Mesenchymal stem cell (in vitro differentiated cells and primary cell): ENCODE measurements around the gene CCAR1.
"Not testable (repeated sequence)": the region's sequence is repeated elsewhere in the genome, so short reads cannot be mapped to it uniquely, and the experiment has no call there.

ENCODE experiments used
- DNase-seq: peaks from one replicate; pipeline ENCODE4 v3.0.0-alpha.2; 2013
- H2AFZ ChIP-seq: one replicate; pipeline ENCODE4 v1.6.1; 2013; ENCODE audit warnings: low read depth, mild to moderate bottlenecking, control low read depth, inconsistent platforms, low read length, moderate library complexity
- H2AK5ac ChIP-seq: 2 replicates; pipeline ENCODE4 v1.6.1; 2013; ENCODE audit warnings: low read length, moderate library complexity, mild to moderate bottlenecking, inconsistent platforms; ENCODE audit not compliant: severe bottlenecking
- H2BK120ac ChIP-seq: one replicate; pipeline ENCODE4 v1.6.1; 2013; ENCODE audit warnings: low read depth, mild to moderate bottlenecking, inconsistent platforms, low read length, moderate library complexity
- H2BK12ac ChIP-seq, 2 experiments: one replicate each; pipeline ENCODE4 v1.6.1; 2013; ENCODE audit warnings: inconsistent platforms in 2 of 2, low read length in 2 of 2, mild to moderate bottlenecking in 2 of 2, moderate library complexity in 2 of 2, control low read depth in 1 of 2
- H2BK15ac ChIP-seq: one replicate; pipeline ENCODE4 v1.6.1; 2013; ENCODE audit warnings: mild to moderate bottlenecking, low read depth, inconsistent platforms; ENCODE audit not compliant: poor library complexity, severe bottlenecking
- H2BK5ac ChIP-seq: 2 replicates; pipeline ENCODE4 v1.6.1; 2013; ENCODE audit warnings: low read depth, mild to moderate bottlenecking, low read length, control low read depth, inconsistent platforms; ENCODE audit not compliant: poor library complexity, severe bottlenecking
- H3K14ac ChIP-seq, 2 experiments: one replicate each; pipeline ENCODE4 v1.6.1; 2013; ENCODE audit warnings: inconsistent platforms in 2 of 2, low read length in 2 of 2, control low read depth in 1 of 2, mild to moderate bottlenecking in 1 of 2, moderate library complexity in 1 of 2
- H3K18ac ChIP-seq, 2 experiments: one replicate each; pipeline ENCODE4 v1.6.1; 2013; ENCODE audit warnings: inconsistent platforms in 2 of 2, low read length in 2 of 2, control low read depth in 1 of 2, low read depth in 1 of 2, mild to moderate bottlenecking in 1 of 2
- H3K23ac ChIP-seq, 2 experiments: one replicate each; pipeline ENCODE4 v1.6.1; 2013; ENCODE audit warnings: inconsistent platforms in 2 of 2, low read length in 2 of 2, mild to moderate bottlenecking in 2 of 2, moderate library complexity in 2 of 2, control low read depth in 1 of 2
- H3K27ac ChIP-seq: 2 replicates; pipeline ENCODE4 v1.5.1; 2013; ENCODE audit warnings: mild to moderate bottlenecking, moderate library complexity, low read length, control low read depth, inconsistent platforms; ENCODE audit not compliant: poor library complexity, severe bottlenecking
- H3K27me3 ChIP-seq, 2 experiments: 2 replicates each; pipeline versions ENCODE4 v1.6.1 to v1.7.0; 2013; ENCODE audit warnings: low read length in 2 of 2, mild to moderate bottlenecking in 2 of 2, moderate library complexity in 2 of 2, control low read depth in 1 of 2, inconsistent platforms in 1 of 2; ENCODE audit not compliant: control insufficient read depth in 1 of 2, insufficient read depth in 1 of 2
- H3K36me3 ChIP-seq, 2 experiments: 2 replicates each; pipeline versions ENCODE4 v1.6.1 to v1.7.0; 2013; ENCODE audit warnings: low read length in 2 of 2, control low read depth in 1 of 2, inconsistent platforms in 1 of 2, low read depth in 1 of 2, mild to moderate bottlenecking in 1 of 2; ENCODE audit not compliant: insufficient read depth in 2 of 2, control insufficient read depth in 1 of 2
- H3K4ac ChIP-seq, 2 experiments: one replicate each; pipeline ENCODE4 v1.6.1; 2013; ENCODE audit warnings: inconsistent platforms in 2 of 2, low read length in 2 of 2, mild to moderate bottlenecking in 2 of 2, moderate library complexity in 2 of 2, control low read depth in 1 of 2, low read depth in 1 of 2
- H3K4me1 ChIP-seq: 2 replicates; pipeline ENCODE4 v1.6.1; 2013; ENCODE audit warnings: low read depth, low read length, control low read depth; ENCODE audit not compliant: control insufficient read depth, insufficient read depth
- H3K4me2 ChIP-seq: 2 replicates; pipeline ENCODE4 v1.6.1; 2013; ENCODE audit warnings: low read length, mild to moderate bottlenecking, inconsistent platforms; ENCODE audit not compliant: poor library complexity, severe bottlenecking
- H3K4me3 ChIP-seq, 2 experiments: 2 replicates each; pipeline versions ENCODE4 v1.5.1 to v1.7.0; 2013; ENCODE audit warnings: low read length in 2 of 2, mild to moderate bottlenecking in 2 of 2, control low read depth in 1 of 2, low read depth in 1 of 2; ENCODE audit not compliant: insufficient read depth in 1 of 2
- H3K79me1 ChIP-seq: replicated peaks from 2 replicates; pipeline ENCODE4 v1.6.1; 2013; ENCODE audit warnings: mild to moderate bottlenecking, control low read depth, low read length, inconsistent platforms; ENCODE audit not compliant: poor library complexity, severe bottlenecking
- H3K9ac ChIP-seq: 2 replicates; pipeline ENCODE4 v1.7.0; 2013; ENCODE audit warnings: mild to moderate bottlenecking, low read length, moderate library complexity
- H3K9me3 ChIP-seq: 2 replicates; pipeline ENCODE4 v1.7.0; 2013; ENCODE audit warnings: mild to moderate bottlenecking, low read length; ENCODE audit not compliant: control insufficient read depth
- H4K8ac ChIP-seq: one replicate; pipeline ENCODE4 v1.6.1; 2013; ENCODE audit warnings: inconsistent platforms, mild to moderate bottlenecking, low read length, moderate library complexity
- H4K91ac ChIP-seq: one replicate; pipeline ENCODE4 v1.6.1; 2013; ENCODE audit warnings: mild to moderate bottlenecking, low read length, inconsistent platforms
- WGBS: methylation state at CpG from one replicate; pipeline ENCODE4 v1.1.7; 2013; ENCODE audit warnings: mixed read lengths; 5-methylcytosine and 5-hydroxymethylcytosine counted together

The CCAR1 gene

GRCh38 chr10:68800211-68800610, 79.2 kb downstream of the CCAR1 start:
- Histone ChIP-seq H2AK5ac (no peak overlapping the region), H3K9me3 (no peaks in the 10 kb centered on the region), H2BK120ac (no peak overlapping the region), H3K27ac (peak overlapping the region; percentile 26), H3K4me1 (peaks cover 2% of the 10 kb centered on the region), H4K91ac (no peak overlapping the region), H3K4me3 (no peak overlapping the region), H3K23ac (no peak overlapping the region), H3K9ac (no peak overlapping the region), H3K4ac (no peak overlapping the region), H2BK5ac (no peak overlapping the region), H2AFZ (no peak overlapping the region), H3K27me3 (no peaks in the 10 kb centered on the region), H3K36me3 (peaks cover 22 to 28% of the 10 kb centered on the region in 2 experiments), H2BK12ac (no peak overlapping the region), H4K8ac (no peak overlapping the region), H2BK15ac (no peak overlapping the region), H3K79me1 (peaks cover 4% of the 10 kb centered on the region), H3K4me2 (no peak overlapping the region), H3K18ac (no peak overlapping the region), H3K14ac (no peak overlapping the region)
- WGBS: 100% methylated on average over 1 of the region's 2 CpGs
- DNase-seq: no peak

DNA sequence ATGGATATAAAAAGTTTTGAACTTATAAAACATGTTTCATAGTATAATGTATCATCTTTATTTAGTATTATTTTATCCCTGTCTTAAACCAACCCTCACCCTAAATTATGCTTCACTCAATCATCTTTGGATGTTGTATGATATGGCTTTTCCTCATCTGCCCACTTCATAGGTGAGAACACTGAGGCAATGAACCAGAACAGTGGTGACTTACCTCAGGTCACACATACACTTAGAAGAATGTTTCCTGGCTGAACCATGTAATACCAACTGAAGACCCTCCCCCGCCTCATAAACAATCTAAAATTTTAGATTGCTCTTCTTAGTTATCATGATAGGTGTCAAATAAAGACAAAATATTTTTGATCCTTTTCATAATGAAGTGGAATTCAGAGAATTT, 83.7 kb downstream of the CCAR1 start:
- H3K9ac ChIP-seq: no peak overlapping the region
- no peak overlapping the region for H3K23ac ChIP-seq
- no peaks in the 10 kb centered on the region for H3K9me3 ChIP-seq
- H3K14ac ChIP-seq: no peak overlapping the region
- no peak overlapping the region for H2BK120ac ChIP-seq
- no CpG with 5 or more reads among the region's 1 CpG for WGBS
- no peak overlapping the region for H2AK5ac ChIP-seq
- no peak overlapping the region for H2BK5ac ChIP-seq
- H2BK15ac ChIP-seq: no peak overlapping the region
- H3K27me3 ChIP-seq: no peaks in the 10 kb centered on the region
- no peak overlapping the region for H3K4me3 ChIP-seq
- no peak for DNase-seq
- no peak overlapping the region for H3K4ac ChIP-seq
- H3K4me2 ChIP-seq: no peak overlapping the region
- H4K91ac ChIP-seq: no peak overlapping the region
- H4K8ac ChIP-seq: no peak overlapping the region
- H3K79me1 ChIP-seq: no peaks in the 10 kb centered on the region
- H3K4me1 ChIP-seq: no peaks in the 10 kb centered on the region
- H2AFZ ChIP-seq: no peak overlapping the region
- no peak overlapping the region for H3K27ac ChIP-seq
- H2BK12ac ChIP-seq: no peak overlapping the region
- H3K18ac ChIP-seq: no peak overlapping the region
- peaks cover 0 to 2% of the 10 kb centered on the region in 2 experiments for H3K36me3 ChIP-seq

DNA sequence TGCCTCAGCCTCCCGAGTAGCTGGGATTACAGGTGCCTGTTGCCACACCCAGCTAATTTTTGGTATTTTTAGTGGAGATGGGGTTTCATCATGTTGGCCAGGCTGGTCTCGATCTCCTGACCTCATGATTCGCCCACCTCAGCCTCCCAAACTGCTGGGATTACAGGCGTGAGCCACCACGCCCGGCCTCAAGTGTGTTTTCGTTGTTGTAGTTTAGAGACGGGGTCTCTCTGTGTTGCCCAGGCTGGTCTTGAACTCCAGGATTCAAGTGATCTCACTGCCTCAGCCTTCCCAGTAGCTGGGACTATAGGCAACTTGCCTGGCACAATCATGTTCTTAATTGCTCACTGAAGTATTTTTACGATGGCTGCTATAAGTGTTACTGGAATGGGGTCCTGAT, 89.8 kb downstream of the CCAR1 start:
- H3K9me3 ChIP-seq, H3K4ac ChIP-seq, H3K79me1 ChIP-seq, H3K4me1 ChIP-seq, DNase-seq, H2BK120ac ChIP-seq, H3K14ac ChIP-seq, H2BK15ac ChIP-seq, H3K27me3 ChIP-seq, H4K8ac ChIP-seq, H4K91ac ChIP-seq, H2AK5ac ChIP-seq, H2AFZ ChIP-seq, H3K36me3 ChIP-seq, H3K18ac ChIP-seq, H2BK5ac ChIP-seq, H3K4me3 ChIP-seq, H3K27ac ChIP-seq, H2BK12ac ChIP-seq, H3K23ac ChIP-seq, H3K9ac ChIP-seq, H3K4me2 ChIP-seq: not testable (repeated sequence)
- 91% methylated on average over 9 of the region's 9 CpGs for WGBS

DNA sequence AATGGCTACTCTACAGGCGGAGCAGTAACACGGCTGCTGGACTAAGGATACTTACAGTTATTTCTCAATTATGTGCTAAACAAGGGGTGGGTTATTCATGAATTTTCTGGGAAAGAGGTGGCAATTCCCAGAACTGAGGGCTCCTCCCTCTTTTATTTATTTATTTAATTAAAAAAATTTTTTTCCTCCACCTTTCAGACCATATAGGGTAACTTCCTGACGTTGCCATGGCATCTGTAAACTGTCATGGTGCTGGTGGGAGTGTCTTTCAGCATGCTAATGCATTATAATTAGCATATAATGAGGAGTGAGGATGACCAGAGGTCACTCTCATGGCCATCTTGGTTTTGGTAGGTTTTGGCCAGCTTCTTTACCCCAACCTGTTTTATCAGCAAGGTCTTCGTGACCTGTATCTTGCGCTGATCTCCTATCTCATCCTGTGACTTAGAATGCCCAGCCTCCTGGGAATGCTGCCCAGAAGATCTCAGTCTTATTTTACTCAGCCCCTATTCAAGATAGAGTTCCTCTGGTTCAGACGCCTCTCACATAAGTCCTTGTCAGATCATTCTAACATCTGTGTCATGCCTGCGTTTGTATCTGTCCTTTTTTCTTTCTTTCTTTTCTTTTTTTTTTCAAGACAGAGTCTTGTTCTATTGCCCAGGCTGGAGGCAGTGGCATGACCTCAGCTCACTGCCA, 90.4 kb downstream of the CCAR1 start:
- H3K9me3 ChIP-seq: no peaks in the 10 kb centered on the region
- H4K91ac ChIP-seq: no peak overlapping the region
- no peak overlapping the region for H2BK5ac ChIP-seq
- H2BK15ac ChIP-seq: no peak overlapping the region
- no peak for DNase-seq
- no peaks in the 10 kb centered on the region for H3K36me3 ChIP-seq
- WGBS: 99% methylated on average over 6 of the region's 7 CpGs
- H3K18ac ChIP-seq: no peak overlapping the region
- no peak overlapping the region for H2BK12ac ChIP-seq
- H3K14ac ChIP-seq: no peak overlapping the region
- no peak overlapping the region for H3K4me2 ChIP-seq
- H3K4me1 ChIP-seq: no peaks in the 10 kb centered on the region
- H3K23ac ChIP-seq: no peak overlapping the region
- no peak overlapping the region for H2BK120ac ChIP-seq
- no peak overlapping the region for H2AK5ac ChIP-seq
- no peak overlapping the region for H3K4me3 ChIP-seq
- no peak overlapping the region for H3K27ac ChIP-seq
- H3K9ac ChIP-seq: no peak overlapping the region
- no peaks in the 10 kb centered on the region for H3K79me1 ChIP-seq
- no peak overlapping the region for H2AFZ ChIP-seq
- no peaks in the 10 kb centered on the region for H3K27me3 ChIP-seq
- H3K4ac ChIP-seq: no peak overlapping the region
- H4K8ac ChIP-seq: no peak overlapping the region
